AG09319 (cell line): ENCODE data around the gene ARHGAP8.

Experiments used
- DNase-seq: peaks from one replicate; pipeline ENCODE4 v3.0.0-alpha.2; 2010; ENCODE audit warnings: low read depth; ENCODE audit errors: extremely low read depth
- CTCF ChIP-seq: IDR thresholded peaks from 2 replicates; pipeline ENCODE4 v1.5.1; 2011; ENCODE audit warnings: low read depth, mild to moderate bottlenecking, inconsistent platforms, low read length, moderate library complexity

The ARHGAP8 gene

DNA sequence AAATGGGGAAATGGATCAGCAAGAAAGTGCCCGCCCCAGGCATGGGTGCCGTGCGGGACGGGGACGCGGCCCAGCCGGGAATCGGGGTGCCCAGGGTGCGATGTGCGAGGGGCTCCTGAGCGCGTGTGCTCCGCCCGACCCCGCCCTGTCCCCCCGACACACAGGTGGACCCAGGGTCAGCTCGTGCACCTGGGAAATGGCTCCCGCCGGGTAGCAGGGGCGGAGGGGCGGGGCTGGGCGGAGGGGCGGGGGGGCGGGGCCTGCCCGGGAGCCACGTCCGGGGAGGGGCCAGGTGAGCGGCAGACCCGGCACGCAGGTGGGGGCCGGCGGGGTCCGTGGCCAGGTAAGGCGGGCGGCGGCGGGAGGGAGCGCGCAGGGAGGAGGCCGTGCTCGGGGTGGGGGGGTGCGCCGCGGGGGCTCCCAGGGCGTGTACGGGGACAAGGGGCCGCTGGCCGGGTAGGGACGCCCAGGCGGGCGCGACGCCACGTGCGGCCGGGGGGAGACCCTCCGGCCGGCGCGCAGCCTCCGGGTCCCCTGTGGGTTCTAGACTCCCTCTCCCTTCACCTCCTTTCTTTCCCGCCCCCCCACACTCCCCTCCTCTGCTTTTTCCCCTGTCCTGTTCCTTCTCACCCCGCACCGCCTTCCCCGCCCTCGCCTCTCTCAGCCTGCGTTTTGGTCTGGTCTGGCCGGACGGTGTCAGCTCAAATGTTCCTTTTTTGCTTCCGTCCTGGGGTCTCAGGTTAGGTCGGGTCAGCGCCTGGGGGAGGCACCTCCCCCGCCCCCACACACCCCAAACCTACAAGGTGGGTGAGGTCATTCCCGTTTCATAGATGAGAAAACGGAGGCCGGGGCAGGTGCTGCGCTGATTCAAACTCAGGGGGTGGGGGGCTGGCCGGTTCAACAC is at the start of gene ARHGAP8:
Gene ARHGAP8, plus strand, starts transcription at position 291 of the 904 bp plus-strand sequence. CDS start 33,953 bp downstream, outside the sequence.
- TF ChIP-seq CTCF: no peak
- no peak for DNase-seq

GRCh38 chr22:44703255-44703870 is 49.0 kb upstream of the ARHGAP8 start:
- no peak for DNase-seq
- no peak for TF ChIP-seq CTCF

DNA sequence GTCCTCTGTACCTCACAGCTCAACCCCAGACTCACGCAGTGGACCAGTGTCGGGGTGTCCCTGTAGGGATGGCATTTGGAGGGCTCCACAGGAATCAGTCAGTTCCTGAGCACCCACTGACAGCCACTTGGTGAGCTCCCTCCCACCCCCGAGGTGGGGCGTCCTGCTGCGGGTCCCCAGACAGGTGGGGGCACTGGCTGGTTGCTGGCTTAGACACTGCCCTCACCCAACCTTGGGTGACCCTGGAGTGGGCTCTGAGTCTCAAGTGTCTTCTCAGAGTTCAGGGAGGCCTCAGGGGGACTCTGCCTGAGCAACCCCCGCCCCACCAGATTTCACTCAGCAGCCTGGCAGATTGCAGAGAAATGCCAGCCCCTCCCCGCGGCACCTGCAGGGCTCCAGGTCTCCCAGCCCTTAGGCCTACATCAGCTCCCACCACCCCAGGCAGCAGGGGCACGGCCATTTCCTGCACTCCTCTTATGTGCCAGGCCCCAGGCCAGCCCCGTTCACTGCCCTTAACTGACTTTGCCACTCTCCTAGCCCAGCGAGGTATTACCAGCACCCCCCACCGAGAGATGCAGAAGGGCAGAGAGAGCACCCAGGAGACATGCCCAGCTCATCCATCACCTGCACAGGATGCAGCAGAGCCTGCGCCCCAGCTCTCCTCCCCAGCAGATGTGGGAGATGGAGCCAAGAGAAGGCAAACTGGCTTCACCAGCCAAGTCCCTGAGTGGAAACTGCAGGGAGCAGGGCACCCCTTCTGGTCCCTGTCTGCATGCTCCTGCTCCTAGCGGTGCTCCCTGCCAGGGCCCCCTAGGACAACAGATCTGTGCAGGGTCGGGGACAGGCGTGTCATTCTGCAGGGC is 48.0 kb upstream of the ARHGAP8 start:
- DNase-seq: no peak
- no peak for TF ChIP-seq CTCF

DNA sequence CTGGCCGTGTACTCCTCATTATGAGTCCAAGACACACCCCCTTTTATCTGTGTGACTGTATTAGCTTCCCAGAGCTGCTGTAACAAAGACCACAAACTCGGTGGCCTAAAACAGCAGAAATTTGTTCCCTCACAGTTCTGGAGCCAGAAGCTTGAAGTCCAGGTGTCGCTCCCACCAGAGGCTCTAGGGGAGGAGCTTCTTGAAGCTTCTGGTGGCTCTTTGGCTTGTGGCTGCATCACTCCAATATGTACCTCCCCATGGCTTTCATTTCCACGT is 47.4 kb upstream of the ARHGAP8 start:
- DNase-seq: no peak
- no peak for TF ChIP-seq CTCF

DNA sequence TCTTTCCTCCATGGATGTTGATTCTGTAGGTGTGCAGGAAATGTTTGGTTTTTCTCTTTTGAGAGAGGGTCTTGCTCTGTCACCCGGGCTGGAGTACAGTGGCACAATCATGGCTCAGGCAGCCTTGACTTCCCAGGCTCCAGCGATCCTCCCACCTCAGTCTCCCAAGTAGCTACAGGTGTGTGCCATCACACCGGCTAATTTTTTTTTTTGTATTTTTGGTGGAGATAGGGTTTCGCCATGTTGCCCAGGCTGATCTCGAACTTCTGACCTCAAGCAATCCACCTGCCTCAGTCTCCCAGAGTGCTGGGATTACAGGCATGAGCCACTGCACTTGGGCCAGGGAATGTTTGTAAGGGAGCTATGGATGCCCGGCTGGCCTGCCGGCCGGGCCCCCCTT is 45.9 kb upstream of the ARHGAP8 start:
- no peak for TF ChIP-seq CTCF
- no peak for DNase-seq

GRCh38 chr22:44707178-44707577 is 45.2 kb upstream of the ARHGAP8 start:
- DNase-seq: no peak
- no peak for TF ChIP-seq CTCF
